DND-41 (cell line): ENCODE measurements around the gene BORCS6.
A peak's percentile ranks its signal among the peaks of the same experiment; 100 is the strongest.

Experiments
- ATAC-seq: fragments of 200-7000 bp; cut with Tn5 transposase; 3 replicates; pipeline ENCODE4 v1.9.1; 2021; ENCODE audit warnings: low read depth; ENCODE audit not compliant: insufficient read depth
- DNase-seq: peaks from one replicate; pipeline ENCODE4 v3.0.0-alpha.2; 2020
- H2AFZ ChIP-seq: 2 replicates; pipeline ENCODE4 v1.6.0; 2012; ENCODE audit warnings: low read depth, low read length
- H3K27ac ChIP-seq: 2 replicates; pipeline ENCODE4 v1.5.1; 2012; ENCODE audit warnings: low read length, inconsistent platforms
- H3K27me3 ChIP-seq: fragments of 200-600 bp; sonication (generic); 2 replicates; pipeline ENCODE4 v1.6.0; 2012; ENCODE audit warnings: low read length, mild to moderate bottlenecking, inconsistent platforms; ENCODE audit not compliant: insufficient read depth, poor library complexity
- H3K36me3 ChIP-seq: 2 replicates; pipeline ENCODE4 v1.5.1; 2012; ENCODE audit warnings: low read length, inconsistent platforms; ENCODE audit not compliant: insufficient read depth
- H3K4me1 ChIP-seq: 2 replicates; pipeline ENCODE4 v1.5.1; 2012; ENCODE audit warnings: mild to moderate bottlenecking, low read length; ENCODE audit not compliant: insufficient read depth
- H3K4me2 ChIP-seq: 2 replicates; pipeline ENCODE4 v1.6.0; 2012; ENCODE audit warnings: mild to moderate bottlenecking, moderate library complexity, low read length, inconsistent platforms; ENCODE audit not compliant: insufficient read depth
- H3K4me3 ChIP-seq, 2 experiments: fragments of 200-600 bp in 1 of 2; shearing (Covaris generic) in 1 of 2; 2 replicates each; pipeline ENCODE4 v1.5.1; 2012 to 2016; ENCODE audit warnings: inconsistent platforms in 2 of 2, low read length in 2 of 2, mild to moderate bottlenecking in 2 of 2, low read depth in 1 of 2, moderate library complexity in 1 of 2
- H3K79me2 ChIP-seq: 2 replicates; pipeline ENCODE4 v1.6.0; 2012; ENCODE audit warnings: low read length, inconsistent platforms; ENCODE audit not compliant: insufficient read depth
- H3K9ac ChIP-seq: 2 replicates; pipeline ENCODE4 v1.6.0; 2012; ENCODE audit warnings: low read depth, mild to moderate bottlenecking, inconsistent platforms, low read length, moderate library complexity
- H3K9me3 ChIP-seq: 2 replicates; pipeline ENCODE4 v1.5.1; 2012; ENCODE audit warnings: low read length, moderate library complexity, mild to moderate bottlenecking, inconsistent platforms; ENCODE audit not compliant: insufficient read depth, severe bottlenecking
- H4K20me1 ChIP-seq: 2 replicates; pipeline ENCODE4 v1.6.0; 2012; ENCODE audit warnings: low read length; ENCODE audit not compliant: insufficient read depth
- EZH2 ChIP-seq: IDR thresholded peaks from 3 replicates; pipeline ENCODE4 v1.6.1; 2012; ENCODE audit warnings: borderline replicate concordance, low read depth, mild to moderate bottlenecking, moderate library complexity, low read length, inconsistent platforms; ENCODE audit not compliant: severe bottlenecking
- TF ChIP-seq, protein P1 (sequence below): IDR thresholded peaks from 2 replicates; pipeline ENCODE4 v1.5.1; 2012; ENCODE audit warnings: borderline replicate concordance, low read length, moderate library complexity, mild to moderate bottlenecking; ENCODE audit not compliant: poor library complexity, severe bottlenecking; ENCODE audit errors: extremely low read depth

BORCS6 gene

DNA sequence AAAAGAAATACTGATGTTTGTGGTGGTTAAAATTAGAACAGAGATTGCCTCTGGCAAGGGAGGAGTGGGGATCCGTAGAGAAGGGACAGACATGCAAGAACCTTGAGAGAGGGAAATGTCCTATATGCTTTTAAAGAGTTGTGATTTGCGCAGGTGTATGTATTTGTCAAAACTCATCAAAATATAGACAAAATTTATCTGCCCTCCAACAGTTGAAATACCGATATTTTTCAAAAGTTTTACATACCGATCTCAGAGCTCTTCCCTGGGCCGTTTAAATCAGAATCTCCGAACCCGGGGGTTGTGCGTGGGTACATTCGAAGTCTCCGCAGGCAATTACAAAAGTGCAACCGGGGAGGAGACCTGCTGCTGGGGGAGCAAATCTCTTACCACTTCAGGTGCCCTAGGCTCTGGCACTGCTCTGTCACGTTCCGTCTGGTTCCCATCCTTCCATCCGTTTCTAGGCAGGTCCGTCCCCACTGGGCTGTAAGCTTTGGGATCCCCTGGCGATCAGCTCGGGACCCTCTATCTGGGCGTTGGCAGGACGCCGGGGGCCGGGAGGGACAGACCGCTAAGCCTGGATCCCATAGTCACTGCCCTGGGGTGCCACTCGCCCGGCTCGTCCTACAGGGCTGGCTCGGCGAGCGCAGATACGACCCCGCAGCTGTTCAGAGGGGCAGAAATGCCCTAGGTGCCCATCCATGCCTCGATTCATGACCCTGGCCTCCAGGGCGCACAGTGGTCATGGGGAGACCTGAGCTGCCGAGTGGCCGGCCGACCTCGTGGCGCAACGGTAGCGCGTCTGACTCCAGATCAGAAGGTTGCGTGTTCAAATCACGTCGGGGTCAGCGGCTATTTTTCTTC is 4.2 kb downstream of the BORCS6 start:
- peaks cover 17% of the 10 kb centered on the region for H3K79me2 ChIP-seq
- H3K4me3 ChIP-seq, result peak overlapping the region; percentile 55 to 80
- peak overlapping the region; percentile 99 for H3K27ac ChIP-seq
- no peaks in the 10 kb centered on the region; the same call in 1 of the 2 replicates for H3K36me3 ChIP-seq
- ATAC-seq, result 0 out of 3 replicates have a peak, but pooled peaks have one; percentile 2
- H3K27me3 ChIP-seq, result no peaks in the 10 kb centered on the region
- H4K20me1 ChIP-seq, result peaks cover 13% of the 10 kb centered on the region
- H3K9me3 ChIP-seq, result no peaks in the 10 kb centered on the region
- H2AFZ ChIP-seq, result peak overlapping the region; percentile 88
- peak overlapping the region; percentile 70 for H3K9ac ChIP-seq
- TF ChIP-seq, protein P1, sequence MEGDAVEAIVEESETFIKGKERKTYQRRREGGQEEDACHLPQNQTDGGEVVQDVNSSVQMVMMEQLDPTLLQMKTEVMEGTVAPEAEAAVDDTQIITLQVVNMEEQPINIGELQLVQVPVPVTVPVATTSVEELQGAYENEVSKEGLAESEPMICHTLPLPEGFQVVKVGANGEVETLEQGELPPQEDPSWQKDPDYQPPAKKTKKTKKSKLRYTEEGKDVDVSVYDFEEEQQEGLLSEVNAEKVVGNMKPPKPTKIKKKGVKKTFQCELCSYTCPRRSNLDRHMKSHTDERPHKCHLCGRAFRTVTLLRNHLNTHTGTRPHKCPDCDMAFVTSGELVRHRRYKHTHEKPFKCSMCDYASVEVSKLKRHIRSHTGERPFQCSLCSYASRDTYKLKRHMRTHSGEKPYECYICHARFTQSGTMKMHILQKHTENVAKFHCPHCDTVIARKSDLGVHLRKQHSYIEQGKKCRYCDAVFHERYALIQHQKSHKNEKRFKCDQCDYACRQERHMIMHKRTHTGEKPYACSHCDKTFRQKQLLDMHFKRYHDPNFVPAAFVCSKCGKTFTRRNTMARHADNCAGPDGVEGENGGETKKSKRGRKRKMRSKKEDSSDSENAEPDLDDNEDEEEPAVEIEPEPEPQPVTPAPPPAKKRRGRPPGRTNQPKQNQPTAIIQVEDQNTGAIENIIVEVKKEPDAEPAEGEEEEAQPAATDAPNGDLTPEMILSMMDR, result no peak
- TF ChIP-seq EZH2, result no peak
- DNase-seq, result peak; percentile 83
- H3K4me1 ChIP-seq, result peaks cover 51% of the 10 kb centered on the region
- H3K4me2 ChIP-seq, result peak overlapping the region; percentile 91

DNA sequence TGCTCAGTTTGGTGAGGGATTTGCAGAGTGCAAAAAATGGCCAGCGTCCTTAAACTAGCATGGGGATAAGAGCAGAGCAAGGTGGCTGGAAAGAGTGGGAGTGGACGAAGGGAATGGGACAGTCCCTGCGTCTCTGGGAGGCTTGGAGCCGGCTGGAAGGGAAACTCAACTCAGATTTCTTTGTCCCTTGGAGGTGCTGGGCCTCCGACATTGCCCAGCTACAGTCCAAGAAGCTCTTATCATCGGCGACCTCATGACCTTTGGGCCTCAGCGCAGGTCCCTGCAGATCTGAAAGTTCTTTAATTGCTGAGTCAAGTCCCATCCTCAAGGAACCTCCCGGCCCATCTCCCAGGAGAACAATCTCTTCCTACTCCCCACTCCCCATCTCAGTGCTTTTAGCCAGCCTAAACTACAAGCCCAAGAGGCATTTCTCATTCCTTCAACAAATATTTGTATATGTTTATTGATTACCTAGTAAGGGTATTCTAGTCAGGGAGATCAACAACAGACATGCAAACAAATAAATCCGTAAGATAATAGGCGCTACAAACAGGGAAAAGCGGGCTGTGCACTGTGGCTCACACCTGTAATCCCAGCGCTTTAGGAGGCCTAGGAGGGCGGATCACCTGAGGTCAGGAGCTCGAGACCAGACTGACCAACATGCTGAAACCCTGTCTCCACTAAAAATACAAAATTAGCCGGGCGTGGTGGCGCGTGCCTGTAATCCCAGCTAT is 12.8 kb downstream of the BORCS6 start:
- no peak for DNase-seq
- TF ChIP-seq EZH2, result no peak
- TF ChIP-seq, protein P1, result no peak
- peak overlapping the region; percentile 74 for H3K9ac ChIP-seq

DNA sequence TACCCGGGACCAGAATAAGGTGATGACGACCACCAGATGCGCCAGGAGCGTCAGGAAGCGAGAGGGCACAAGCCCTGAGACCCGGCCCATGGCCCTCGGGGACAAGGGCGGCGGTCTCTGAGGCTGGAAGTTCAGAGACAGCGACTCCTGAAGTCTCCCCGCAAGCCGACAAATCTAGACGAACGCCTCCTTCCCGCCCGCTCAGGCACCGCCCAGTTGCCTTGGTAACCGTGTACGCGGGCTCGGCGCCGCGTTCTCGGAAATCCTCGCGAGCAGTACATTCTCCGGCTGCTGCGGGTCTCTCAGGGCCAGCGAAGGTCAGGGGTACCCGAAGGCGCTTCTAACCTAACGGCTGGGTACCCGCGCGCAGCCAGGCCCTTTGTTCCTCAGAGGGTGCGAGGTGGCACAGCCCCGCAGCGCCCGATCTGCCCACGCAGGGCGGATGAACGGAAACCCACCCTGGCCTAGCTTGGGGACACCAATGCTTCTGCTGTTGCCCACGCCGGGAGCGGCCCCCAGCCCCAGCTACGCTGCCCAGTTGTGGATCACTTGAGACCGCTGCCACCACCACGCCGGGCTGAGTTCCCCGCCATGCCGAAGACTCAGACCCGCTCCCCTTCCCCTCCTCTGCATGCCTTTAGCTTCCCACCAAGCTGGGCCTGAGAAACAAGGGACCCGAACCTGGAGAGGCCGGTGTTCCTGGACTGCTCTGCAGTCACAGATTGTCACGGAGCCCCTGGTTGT is 13.6 kb downstream of the BORCS6 start, which contains the start of gene TMEM107:
TMEM107 (minus strand) TSS at position 184 of the 744 bp plus-strand sequence; CDS start at position 90, 94 bp downstream.
- Histone ChIP-seq H3K36me3 (no peaks in the 10 kb centered on the region; the same call in 1 of the 2 replicates), H3K27ac (peak within 1 kb of the TSS; percentile 81), H3K9me3 (no peaks in the 10 kb centered on the region), H3K79me2 (peaks cover 18% of the 10 kb centered on the region), H3K4me3 (peak within 1 kb of the TSS; percentile 40 to 78), H3K4me2 (peak within 1 kb of the TSS; percentile 80), H3K9ac (peak within 1 kb of the TSS; percentile 74), H3K4me1 (peaks cover 51% of the 10 kb centered on the region), H3K27me3 (no peaks in the 10 kb centered on the region), H2AFZ (peak within 1 kb of the TSS; percentile 84), H4K20me1 (no peaks in the 10 kb centered on the region)
- ATAC-seq (peak; percentile 67), DNase-seq (peak; percentile 91)
- no peak for TF ChIP-seq EZH2
- TF ChIP-seq, protein P1, result peak; percentile 29

More for the DNA sequence above, 12.8 kb downstream of the BORCS6 start:
- peak overlapping the region; percentile 84 for H2AFZ ChIP-seq
- H3K4me3 ChIP-seq, result peak overlapping the region; percentile 40 to 78; a peak in 3 of 4 replicates
- H3K27ac ChIP-seq, result peak overlapping the region; percentile 81
- peaks cover 18% of the 10 kb centered on the region for H3K79me2 ChIP-seq
- peaks cover 45% of the 10 kb centered on the region for H3K4me1 ChIP-seq
- H4K20me1 ChIP-seq, result no peaks in the 10 kb centered on the region
- peak overlapping the region; percentile 80 for H3K4me2 ChIP-seq
- H3K27me3 ChIP-seq, result no peaks in the 10 kb centered on the region
- H3K36me3 ChIP-seq, result no peaks in the 10 kb centered on the region; the same call in 1 of the 2 replicates
- ATAC-seq, result no peak
- H3K9me3 ChIP-seq, result no peaks in the 10 kb centered on the region
